ENCODE results near the gene MICAL2. TPM values are rescaled to one million over a fixed set of nuclear protein-coding genes. Genes with fewer than 3 reads are reported as not detected.

The MICAL2 gene
- total RNA-seq, 2 donors from 2014 or later, result 1.5 to 1.9 TPM

DNA sequence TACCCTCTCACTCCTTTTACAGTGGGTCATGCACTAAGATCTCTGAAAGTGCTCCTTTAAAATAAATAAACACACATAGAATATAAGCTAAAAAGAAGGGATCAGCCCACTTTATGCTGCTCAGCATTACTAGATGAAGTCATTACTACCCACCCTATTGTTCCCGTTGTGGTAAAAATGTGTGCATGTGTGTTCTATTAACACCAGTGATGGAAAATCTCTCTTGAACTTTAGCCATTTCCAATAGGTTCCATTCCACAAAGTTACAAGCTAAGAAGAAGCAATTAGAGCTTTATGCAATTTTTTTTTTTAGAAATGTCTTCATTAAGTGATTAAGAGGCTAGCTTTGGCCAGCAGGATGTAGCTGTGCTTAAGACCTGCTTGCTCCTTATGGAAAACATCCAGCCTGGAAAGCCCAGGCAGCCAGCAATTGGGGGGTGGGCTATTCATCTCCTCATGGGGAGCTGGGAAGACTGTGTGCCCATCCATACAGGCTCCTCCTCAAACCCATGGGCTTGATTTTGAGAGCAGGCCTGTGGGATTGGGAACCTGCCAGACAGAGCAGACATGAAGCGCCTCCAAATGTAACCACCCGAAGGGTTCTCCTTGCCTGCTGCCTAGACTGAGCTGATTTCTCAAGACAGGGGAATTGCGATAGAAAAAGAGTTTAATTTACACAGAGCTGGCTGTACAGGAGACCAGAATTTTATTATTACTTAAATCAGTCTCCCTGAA is 174.1 kb downstream of the MICAL2 start:
- 70 to 83% methylated on average over 3 of the region's 4 CpGs for WGBS, 2 experiments (ENCODE audit: insufficient coverage in 1 of 2, insufficient read length in 1 of 2)
- peaks cover 3% of the 10 kb centered on the region for H3K4me1 ChIP-seq (ENCODE audit: control insufficient read depth, insufficient read depth, low read length)

GRCh38 chr11:12285106-12285505 is 174.7 kb downstream of the MICAL2 start:
- Mint-ChIP-seq H3K9me3 (no peaks in the 10 kb centered on the region), H3K27ac (no peak overlapping the region), H3K36me3 (ENCODE audit: low read depth) (no peaks in the 10 kb centered on the region), H3K4me1 (peaks cover 4% of the 10 kb centered on the region), H3K4me3 (no peak overlapping the region), H3K27me3 (ENCODE audit: insufficient read depth) (peaks cover 3% of the 10 kb centered on the region)
- peaks cover 3% of the 10 kb centered on the region for H3K4me1 ChIP-seq (ENCODE audit: control insufficient read depth, insufficient read depth, low read length)
- H3K27me3 ChIP-seq (ENCODE audit: control insufficient read depth, insufficient read depth, low read length, poor library complexity, severe bottlenecking), result peaks cover 4% of the 10 kb centered on the region
- no peak overlapping the region for H3K4me3 ChIP-seq (ENCODE audit: low read length)
- WGBS, 2 experiments (ENCODE audit: insufficient coverage in 1 of 2, insufficient read length in 1 of 2), result 93 to 97% methylated on average over 2 to 3 of the region's 4 CpGs
- no peak overlapping the region for H3K27ac ChIP-seq (ENCODE audit: low read depth, low read length)
- H3K9ac ChIP-seq (ENCODE audit: extremely low read depth, low read length, poor library complexity, severe bottlenecking), result no peak overlapping the region
- no peaks in the 10 kb centered on the region for H3K36me3 ChIP-seq (ENCODE audit: control insufficient read depth, insufficient read depth, low read length)
- TF ChIP-seq, protein P1, sequence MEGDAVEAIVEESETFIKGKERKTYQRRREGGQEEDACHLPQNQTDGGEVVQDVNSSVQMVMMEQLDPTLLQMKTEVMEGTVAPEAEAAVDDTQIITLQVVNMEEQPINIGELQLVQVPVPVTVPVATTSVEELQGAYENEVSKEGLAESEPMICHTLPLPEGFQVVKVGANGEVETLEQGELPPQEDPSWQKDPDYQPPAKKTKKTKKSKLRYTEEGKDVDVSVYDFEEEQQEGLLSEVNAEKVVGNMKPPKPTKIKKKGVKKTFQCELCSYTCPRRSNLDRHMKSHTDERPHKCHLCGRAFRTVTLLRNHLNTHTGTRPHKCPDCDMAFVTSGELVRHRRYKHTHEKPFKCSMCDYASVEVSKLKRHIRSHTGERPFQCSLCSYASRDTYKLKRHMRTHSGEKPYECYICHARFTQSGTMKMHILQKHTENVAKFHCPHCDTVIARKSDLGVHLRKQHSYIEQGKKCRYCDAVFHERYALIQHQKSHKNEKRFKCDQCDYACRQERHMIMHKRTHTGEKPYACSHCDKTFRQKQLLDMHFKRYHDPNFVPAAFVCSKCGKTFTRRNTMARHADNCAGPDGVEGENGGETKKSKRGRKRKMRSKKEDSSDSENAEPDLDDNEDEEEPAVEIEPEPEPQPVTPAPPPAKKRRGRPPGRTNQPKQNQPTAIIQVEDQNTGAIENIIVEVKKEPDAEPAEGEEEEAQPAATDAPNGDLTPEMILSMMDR (conservative IDR thresholded peaks at IDR 0.05), result no peak
- DNase-seq, result no peak
- no peaks in the 10 kb centered on the region for H3K9me3 ChIP-seq (ENCODE audit: control insufficient read depth, low read length)

More for the DNA sequence above, 174.1 kb downstream of the MICAL2 start:
- H3K9me3 ChIP-seq (ENCODE audit: control insufficient read depth, low read length), result no peaks in the 10 kb centered on the region
- DNase-seq, result no peak
- no peak overlapping the region for H3K9ac ChIP-seq (ENCODE audit: extremely low read depth, low read length, poor library complexity, severe bottlenecking)
- H3K27ac ChIP-seq (ENCODE audit: low read depth, low read length), result no peak overlapping the region
- Mint-ChIP-seq H3K27ac (no peak overlapping the region), H3K9me3 (no peaks in the 10 kb centered on the region), H3K4me3 (no peak overlapping the region), H3K27me3 (ENCODE audit: insufficient read depth) (peaks cover 3% of the 10 kb centered on the region), H3K36me3 (ENCODE audit: low read depth) (no peaks in the 10 kb centered on the region), H3K4me1 (peaks cover 4% of the 10 kb centered on the region)
- H3K36me3 ChIP-seq (ENCODE audit: control insufficient read depth, insufficient read depth, low read length), result no peaks in the 10 kb centered on the region
- H3K4me3 ChIP-seq (ENCODE audit: low read length), result no peak overlapping the region
- TF ChIP-seq, protein P1 (conservative IDR thresholded peaks at IDR 0.05), result no peak
- peaks cover 4% of the 10 kb centered on the region for H3K27me3 ChIP-seq (ENCODE audit: control insufficient read depth, insufficient read depth, low read length, poor library complexity, severe bottlenecking)

GRCh38 chr11:12285811-12286222 is 175.4 kb downstream of the MICAL2 start:
- DNase-seq, result no peak
- no peaks in the 10 kb centered on the region for H3K36me3 ChIP-seq (ENCODE audit: control insufficient read depth, insufficient read depth, low read length)
- H3K27ac Mint-ChIP-seq, result no peak overlapping the region
- TF ChIP-seq, protein P1 (conservative IDR thresholded peaks at IDR 0.05), result no peak
- 87 to 97% methylated on average over 5 to 6 of the region's 6 CpGs for WGBS, 2 experiments (ENCODE audit: insufficient coverage in 1 of 2, insufficient read length in 1 of 2)
- H3K9ac ChIP-seq (ENCODE audit: extremely low read depth, low read length, poor library complexity, severe bottlenecking), result no peak overlapping the region
- H3K27me3 Mint-ChIP-seq (ENCODE audit: insufficient read depth), result peaks cover 5% of the 10 kb centered on the region
- H3K27me3 ChIP-seq (ENCODE audit: control insufficient read depth, insufficient read depth, low read length, poor library complexity, severe bottlenecking), result peaks cover 4% of the 10 kb centered on the region
- peaks cover 3% of the 10 kb centered on the region for H3K4me1 ChIP-seq (ENCODE audit: control insufficient read depth, insufficient read depth, low read length)
- H3K36me3 Mint-ChIP-seq (ENCODE audit: low read depth), result no peaks in the 10 kb centered on the region
- H3K9me3 ChIP-seq (ENCODE audit: control insufficient read depth, low read length), result no peaks in the 10 kb centered on the region
- H3K4me1 Mint-ChIP-seq, result peaks cover 6% of the 10 kb centered on the region
- no peak overlapping the region for H3K4me3 Mint-ChIP-seq
- no peak overlapping the region for H3K4me3 ChIP-seq (ENCODE audit: low read length)
- H3K9me3 Mint-ChIP-seq, result no peaks in the 10 kb centered on the region
- H3K27ac ChIP-seq (ENCODE audit: low read depth, low read length), result no peak overlapping the region
